Sciatic nerve (tissue), 2 donors: Measurements from ENCODE around the gene PCGF1. TPM values are rescaled to one million over a fixed set of nuclear protein-coding genes. Genes with fewer than 3 reads are reported as not detected.
A peak's percentile ranks its signal among the peaks of the same experiment; 100 is the strongest.

Experiments used
- ATAC-seq: fragments of 200-7000 bp; cut with Tn5 transposase; one replicate; pipeline ENCODE4 v1.9.1; 2020; ENCODE audit warnings: mild to moderate bottlenecking, moderate library complexity
- DNase-seq: peaks from one replicate; pipeline ENCODE4 v3.0.0-alpha.2; 2020; ENCODE audit warnings: low spot score
- intact Hi-C: fragments of 100-400 bp; cut with DNase I; formaldehyde crosslinking; loops from one replicate; pipeline ENCODE4 v1.14.2; 2022
- total RNA-seq: library from RNA; stranded (reverse); fragmentation: NEBNext Ultra II Directional; extraction: Animal tissue kit (Norgen Biotek cat#: 25700); gene quantifications from one replicate; pipeline ENCODE4 v1.2.1, GENCODE V29; 2021
- donor health status: DM: no; HTN: no; CAD: no.
- donor health status: DM: no; HTN: no; CAD: no.

PCGF1 gene
- total RNA-seq, 1 donor from 2014 or later = 13.7 TPM

- intact Hi-C loops = no loop called here
- ATAC-seq = no peak
Observed at GRCh38 chr2:74524955-74525716, 17.6 kb upstream of the PCGF1 start.

GRCh38 chr2:74524005-74524404 is 16.5 kb upstream of the PCGF1 start:
- DNase-seq (no peak), ATAC-seq (no peak)
- intact Hi-C loops = no loop called here

More at GRCh38 chr2:74524955-74525716, 17.6 kb upstream of the PCGF1 start:
- DNase-seq = no peak

- intact Hi-C loops = no loop called here
- ATAC-seq (no peak), DNase-seq (no peak)
Observed at GRCh38 chr2:74522516-74522915, 15.0 kb upstream of the PCGF1 start.

DNA sequence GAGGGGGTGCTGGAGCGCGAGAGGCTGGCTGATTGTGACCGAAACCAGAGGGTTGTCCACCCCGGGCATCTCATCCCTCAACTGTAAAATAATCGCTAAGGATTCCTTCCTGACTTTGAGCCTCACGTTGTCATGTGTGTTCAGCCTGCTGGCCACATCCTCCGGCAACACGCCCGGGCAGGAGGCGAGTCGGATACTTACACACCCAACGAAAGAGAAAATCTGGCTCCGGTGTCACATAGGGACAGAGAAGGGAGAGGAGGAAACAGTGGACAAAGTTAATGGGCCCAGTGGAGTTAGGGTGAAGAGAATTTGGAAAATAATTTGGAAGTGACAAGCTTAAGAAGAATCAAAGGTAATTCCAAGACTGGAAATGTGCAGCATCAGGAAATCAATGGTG is 9.2 kb upstream of the PCGF1 start:
- no peak for DNase-seq
- intact Hi-C loops = no loop called here
- no peak for ATAC-seq

DNA sequence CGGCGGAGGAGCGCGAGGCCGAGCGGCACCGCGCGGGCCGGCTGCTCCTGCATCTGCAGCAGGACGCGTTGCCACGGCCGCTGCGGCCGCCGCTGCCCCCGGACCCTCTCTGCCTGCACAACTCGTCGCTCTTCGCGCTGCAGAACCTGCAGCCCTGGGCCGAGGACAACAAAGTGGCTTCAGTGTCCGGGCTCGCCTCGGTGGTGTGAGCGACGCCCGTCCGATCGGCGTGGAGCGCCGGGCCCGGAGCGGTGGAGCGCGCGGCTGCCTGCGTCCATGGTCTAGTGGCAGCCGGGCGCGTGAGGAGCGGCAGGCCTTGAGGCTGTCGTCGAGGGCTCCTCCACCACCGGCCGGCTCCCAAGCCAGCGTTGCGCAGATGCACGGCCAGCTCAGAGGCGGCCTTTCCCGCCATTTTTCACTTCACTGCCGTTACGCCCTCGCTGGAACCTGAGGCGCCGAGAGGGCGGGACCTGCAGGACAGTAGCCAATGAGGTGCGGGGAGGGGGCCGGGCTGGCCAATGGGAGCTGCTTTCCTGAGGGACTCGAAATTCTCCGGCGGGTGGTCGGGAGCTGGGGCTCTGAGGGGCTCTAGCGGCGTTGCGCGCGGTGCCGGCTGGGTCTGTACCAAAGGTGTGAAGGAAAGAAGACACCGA is 8.6 kb upstream of the PCGF1 start:
- ATAC-seq = peak; percentile 72
- intact Hi-C loops = no loop called here
- peak; percentile 77 for DNase-seq

- intact Hi-C loops = no loop called here
- no peak for DNase-seq
- ATAC-seq = no peak
Observed at GRCh38 chr2:74515271-74515980, 7.9 kb upstream of the PCGF1 start.

GRCh38 chr2:74514368-74515270 is 7.1 kb upstream of the PCGF1 start, which contains the start of gene TLX2:
Gene TLX2 (plus strand): TSS chr2:74514450. CDS start chr2:74514807, 357 bp downstream.
- ATAC-seq = no peak

GRCh38 chr2:74513605-74514367 is 6.3 kb upstream of the PCGF1 start:
- intact Hi-C loops = no loop called here
- ATAC-seq (no peak), DNase-seq (no peak)

More at GRCh38 chr2:74514368-74515270, 7.1 kb upstream of the PCGF1 start, which contains the start of gene TLX2:
- intact Hi-C loops = no loop called here
- DNase-seq = no peak

DNA sequence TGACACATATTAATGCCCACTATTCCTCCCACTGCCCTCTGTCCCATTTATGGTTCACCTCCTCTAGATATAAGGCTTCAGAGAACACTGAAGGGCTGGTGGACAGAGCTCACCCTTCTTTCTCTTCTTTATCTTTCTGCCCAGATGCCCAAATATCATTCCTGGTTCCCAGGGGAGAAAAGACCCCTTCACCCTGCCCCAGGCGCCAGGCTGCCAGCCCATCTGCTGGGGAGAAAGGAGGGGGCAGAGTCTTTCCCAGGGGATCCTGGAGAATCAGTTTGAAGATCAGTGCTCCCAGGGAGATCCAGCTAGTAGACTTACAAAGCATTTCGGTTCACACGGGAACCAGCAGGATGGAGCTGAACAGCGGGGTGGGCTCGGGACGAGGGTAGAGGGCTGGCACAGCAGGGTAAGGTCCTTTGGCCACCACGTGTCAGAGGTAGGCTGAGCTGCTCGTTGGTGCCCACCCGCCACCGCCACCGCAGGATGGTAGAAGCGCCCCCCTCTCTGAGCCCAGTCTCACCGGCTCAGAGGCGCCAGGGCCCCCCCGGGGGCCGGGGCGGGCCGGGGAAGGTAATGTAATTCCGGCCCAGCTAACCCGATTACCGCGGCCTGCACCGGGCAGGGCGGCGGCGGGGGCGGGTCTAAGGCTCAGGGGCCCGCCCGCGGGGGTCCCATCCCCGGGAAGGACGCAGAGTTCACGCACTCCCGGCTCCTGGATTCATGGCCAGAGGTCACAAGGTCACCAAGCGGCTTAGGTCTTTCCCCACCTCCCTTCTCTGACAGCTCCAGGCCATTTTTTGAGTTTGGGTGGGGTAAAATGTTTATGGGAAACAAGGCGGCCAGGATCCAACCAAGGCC is 5.5 kb upstream of the PCGF1 start:
- DNase-seq (no peak), ATAC-seq (no peak)
- intact Hi-C loops = no loop called here

- intact Hi-C loops = no loop called here
- ATAC-seq (no peak), DNase-seq (no peak)
Observed at GRCh38 chr2:74511104-74511989, 3.9 kb upstream of the PCGF1 start.

DNA sequence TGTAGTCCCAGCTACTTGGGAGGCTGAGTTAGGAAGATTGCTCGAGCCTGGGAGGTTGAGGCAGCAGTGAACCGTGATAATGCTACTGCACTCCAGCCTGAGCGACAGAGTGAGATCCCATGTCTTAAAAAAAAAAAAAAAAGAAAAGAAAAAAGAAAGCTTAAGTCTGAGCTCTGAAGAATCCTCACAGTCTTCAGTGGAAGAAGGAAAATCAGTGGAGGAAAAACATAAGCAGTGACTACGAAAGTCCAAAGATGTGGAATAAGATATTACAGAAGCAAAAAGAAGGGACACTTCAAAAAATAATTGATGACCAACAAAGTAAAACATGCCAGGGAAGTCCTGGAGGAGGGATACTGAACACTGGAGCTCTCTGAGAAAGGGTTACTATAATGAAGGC is 2.8 kb upstream of the PCGF1 start:
- intact Hi-C loops = no loop called here
- no peak for ATAC-seq
- no peak for DNase-seq

- intact Hi-C loops = no loop called here
- DNase-seq (peak; percentile 72), ATAC-seq (peak; percentile 28)
Observed at GRCh38 chr2:74507926-74508520, 528 bp upstream of the PCGF1 start.

DNA sequence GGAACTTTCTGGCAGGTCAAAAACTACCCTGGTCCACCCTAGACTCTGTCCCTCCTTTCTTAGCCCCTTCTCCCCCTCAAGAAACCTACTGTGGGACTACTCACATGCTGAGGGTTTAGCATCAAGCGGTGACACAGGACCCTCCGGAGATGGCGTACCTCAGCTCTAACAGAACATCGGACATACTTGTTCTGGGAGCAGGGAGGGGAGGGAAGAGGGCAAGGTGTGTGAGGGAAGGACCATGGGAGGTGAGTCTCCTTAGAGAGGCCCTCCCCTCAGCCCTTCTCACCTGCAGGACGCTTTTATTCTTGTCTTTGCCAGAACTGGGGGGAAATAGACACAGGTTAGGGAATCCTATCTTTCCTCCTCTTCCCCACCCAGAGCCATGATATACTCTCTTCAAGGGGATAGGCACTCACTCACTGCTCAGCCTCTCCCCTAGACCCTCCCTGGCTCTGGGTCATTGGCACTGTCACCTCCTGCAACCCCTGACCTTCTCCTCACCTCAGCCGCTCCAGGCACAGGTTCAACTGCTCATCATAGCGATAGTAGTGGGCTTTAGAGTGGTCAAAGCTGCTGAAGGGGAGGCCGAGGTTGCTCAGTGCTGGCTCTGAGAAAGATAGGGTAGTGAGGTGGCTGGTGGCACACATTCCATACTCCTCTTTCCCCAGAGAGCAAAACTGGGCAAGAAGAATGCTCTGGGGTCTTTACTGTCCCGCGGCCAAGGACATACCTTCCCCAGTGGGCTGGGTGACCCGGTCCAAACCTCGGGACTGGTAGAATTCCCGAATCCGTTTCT is 1.8 kb downstream of the PCGF1 start:
- intact Hi-C loops = no loop called here
- ATAC-seq (no peak), DNase-seq (no peak)

- no peak for ATAC-seq
- no peak for DNase-seq
- intact Hi-C loops = no loop called here
Observed at GRCh38 chr2:74504591-74504990, 2.9 kb downstream of the PCGF1 start.
